ENCODE measurements around the gene MIEN1.
A peak's percentile ranks its signal among the peaks of the same experiment; 100 is the strongest.
"Not testable (repeated sequence)": the region's sequence is repeated elsewhere in the genome, so short reads cannot be mapped to it uniquely, and the experiment has no call there.

MIEN1 gene

DNA sequence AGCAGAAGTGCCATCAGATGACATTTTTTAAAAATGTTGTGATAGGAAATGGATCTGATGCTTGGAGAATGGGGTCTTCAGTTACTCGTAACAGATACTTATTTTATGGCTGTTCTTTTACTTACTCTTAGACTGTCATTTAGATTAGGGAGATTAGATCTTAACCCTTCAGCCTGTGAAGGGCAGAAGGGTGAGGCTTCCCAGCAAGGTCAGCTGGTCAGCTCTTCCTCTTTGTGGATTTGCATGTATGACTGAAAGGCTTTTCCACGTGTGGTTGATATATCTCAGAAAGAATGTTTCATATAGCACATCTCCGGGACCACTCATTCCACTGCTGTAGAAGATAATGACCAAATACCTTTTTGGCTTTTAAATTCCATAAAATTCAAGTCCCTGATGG, 34.8 kb upstream of the MIEN1 start:
- DNase-seq (ENCODE audit: insufficient read length) = no peak
- FAIRE-seq = no peak
- TF ChIP-seq TAF1 (IDR thresholded peaks at IDR 0.05; ENCODE audit: borderline replicate concordance, low read depth, low read length) (no peak), POLR2AphosphoS5 (IDR thresholded peaks at IDR 0.05; ENCODE audit: low read depth, low read length) (no peak), POLR2A (IDR thresholded peaks at IDR 0.05; ENCODE audit: low read depth, low read length) (no peak)

DNA sequence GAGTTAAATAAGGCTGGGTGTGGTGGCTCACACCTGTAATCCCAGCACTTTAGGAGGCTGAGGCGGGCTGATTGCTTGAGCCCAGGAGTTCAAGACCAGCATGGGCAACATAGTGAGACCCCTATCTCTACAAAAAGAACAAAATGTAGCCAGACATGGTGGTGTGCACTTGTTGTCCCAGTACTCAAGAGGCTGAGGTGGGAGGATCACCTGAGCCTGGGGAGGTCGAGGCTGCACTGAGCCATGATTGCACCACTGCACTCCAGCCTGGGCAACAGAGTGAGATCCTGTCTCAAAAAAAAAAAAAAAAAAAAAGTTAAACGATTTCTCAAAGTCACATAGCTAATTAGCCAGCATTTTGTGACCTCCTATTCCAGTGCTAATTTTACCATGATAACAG, 33.8 kb upstream of the MIEN1 start:
- not testable (repeated sequence) for FAIRE-seq

DNA sequence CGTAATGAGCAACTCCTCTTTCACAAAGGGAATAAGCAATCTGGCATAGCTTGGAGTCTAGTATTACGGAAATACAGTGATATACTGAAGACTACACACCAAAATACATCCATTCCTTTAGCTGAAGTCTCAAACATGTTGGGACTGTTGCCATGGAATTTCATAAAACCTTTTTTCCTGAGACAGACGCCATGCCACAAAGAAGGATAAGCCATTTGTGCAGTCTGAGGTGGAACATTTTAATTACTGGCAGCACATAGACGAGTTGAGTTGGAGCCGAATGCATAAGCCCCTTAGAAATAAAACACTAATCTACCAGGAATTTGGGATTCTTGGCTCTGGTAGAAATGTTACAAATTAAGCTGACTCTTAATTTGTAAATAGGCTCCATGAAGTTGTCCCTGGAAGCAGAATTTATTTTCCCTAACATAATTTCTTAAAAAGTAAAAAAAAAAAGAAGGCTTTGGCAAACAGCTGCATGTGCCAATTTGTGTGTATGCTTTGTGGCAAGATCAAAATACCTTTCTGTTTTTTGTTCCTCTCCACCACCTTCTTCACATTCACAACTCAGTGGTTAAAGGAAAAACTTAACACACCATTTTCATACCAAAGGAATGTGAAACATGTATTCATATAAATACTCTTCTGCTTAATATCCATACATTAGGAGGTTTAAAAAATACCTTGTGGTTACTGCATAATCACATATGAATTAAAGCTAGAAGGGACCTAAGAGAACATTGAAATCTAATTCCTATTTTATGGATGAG, 32.9 kb upstream of the MIEN1 start:
- no peak for DNase-seq (ENCODE audit: insufficient read length)
- TF ChIP-seq POLR2AphosphoS5 (IDR thresholded peaks at IDR 0.05; ENCODE audit: low read depth, low read length) (0 out of 2 replicates have a peak, but pooled peaks have one; percentile 16), TAF1 (IDR thresholded peaks at IDR 0.05; ENCODE audit: borderline replicate concordance, low read depth, low read length) (no peak)
- no peak for FAIRE-seq

More for the DNA sequence above, 33.8 kb upstream of the MIEN1 start:
- not testable (repeated sequence) for DNase-seq (ENCODE audit: insufficient read length)

DNA sequence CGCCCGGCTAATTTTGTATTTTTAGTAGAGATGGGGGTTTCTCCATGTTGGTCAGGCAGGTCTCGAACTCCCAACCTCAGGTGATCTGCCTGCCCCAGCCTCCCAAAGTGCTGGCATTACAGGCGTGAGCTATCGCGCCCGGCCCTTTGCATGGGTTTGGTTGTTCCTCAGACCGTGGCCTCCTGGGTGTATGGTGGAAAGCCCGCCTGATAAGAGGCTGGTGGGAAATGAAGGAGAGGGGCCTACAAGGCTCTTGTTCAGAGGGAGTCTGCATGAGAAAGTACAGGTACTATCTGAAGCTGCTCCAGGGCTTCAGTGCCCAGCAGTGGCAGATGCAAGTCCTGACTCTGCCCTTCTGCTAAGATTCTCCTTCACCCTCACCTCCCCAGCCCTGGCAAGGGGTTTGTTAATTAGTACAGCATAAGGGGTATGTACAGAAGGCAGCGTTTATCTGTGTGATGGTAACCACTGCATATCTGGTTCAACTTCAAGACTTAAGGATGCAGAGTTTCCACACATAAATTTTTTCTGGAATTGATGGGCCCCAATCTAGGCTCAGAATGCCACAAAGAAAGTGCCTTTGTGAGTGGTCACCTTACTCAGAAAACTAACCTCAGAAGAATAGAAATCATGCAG, 31.6 kb upstream of the MIEN1 start:
- DNase-seq (ENCODE audit: insufficient read length) (no peak), FAIRE-seq (peak; percentile 57)
- TF ChIP-seq TAF1 (IDR thresholded peaks at IDR 0.05; ENCODE audit: borderline replicate concordance, low read depth, low read length) = no peak
- TF ChIP-seq POLR2AphosphoS5 (IDR thresholded peaks at IDR 0.05; ENCODE audit: low read depth, low read length) = no peak
- TF ChIP-seq POLR2A (IDR thresholded peaks at IDR 0.05; ENCODE audit: low read depth, low read length) = no peak

DNA sequence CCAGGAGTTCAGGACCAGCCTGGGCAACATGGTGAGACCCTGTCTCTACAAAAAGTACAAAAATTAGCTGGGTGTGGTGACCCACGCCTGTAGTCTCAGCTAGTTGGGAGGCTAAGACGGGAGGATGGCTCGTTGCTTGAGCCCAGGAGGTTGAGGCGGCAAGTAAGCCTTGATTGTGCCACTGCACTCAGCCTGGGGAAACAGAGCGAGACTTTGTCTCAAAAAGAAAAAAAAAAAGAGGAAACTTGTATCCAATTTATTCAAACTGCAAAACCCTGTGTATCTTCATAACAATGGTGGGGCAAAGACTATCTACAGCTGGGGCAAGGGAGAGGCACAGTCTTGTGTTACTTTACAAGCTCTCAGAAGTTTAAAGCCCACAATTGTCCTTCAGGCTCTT, 28.9 kb upstream of the MIEN1 start:
- TF ChIP-seq POLR2AphosphoS5 (IDR thresholded peaks at IDR 0.05; ENCODE audit: low read depth, low read length) = no peak
- TF ChIP-seq POLR2A (IDR thresholded peaks at IDR 0.05; ENCODE audit: low read depth, low read length) = no peak; the same call in 1 of the 2 replicates
- TF ChIP-seq TAF1 (IDR thresholded peaks at IDR 0.05; ENCODE audit: borderline replicate concordance, low read depth, low read length) = no peak
- FAIRE-seq (peak; percentile 77), DNase-seq (ENCODE audit: insufficient read length) (no peak)

DNA sequence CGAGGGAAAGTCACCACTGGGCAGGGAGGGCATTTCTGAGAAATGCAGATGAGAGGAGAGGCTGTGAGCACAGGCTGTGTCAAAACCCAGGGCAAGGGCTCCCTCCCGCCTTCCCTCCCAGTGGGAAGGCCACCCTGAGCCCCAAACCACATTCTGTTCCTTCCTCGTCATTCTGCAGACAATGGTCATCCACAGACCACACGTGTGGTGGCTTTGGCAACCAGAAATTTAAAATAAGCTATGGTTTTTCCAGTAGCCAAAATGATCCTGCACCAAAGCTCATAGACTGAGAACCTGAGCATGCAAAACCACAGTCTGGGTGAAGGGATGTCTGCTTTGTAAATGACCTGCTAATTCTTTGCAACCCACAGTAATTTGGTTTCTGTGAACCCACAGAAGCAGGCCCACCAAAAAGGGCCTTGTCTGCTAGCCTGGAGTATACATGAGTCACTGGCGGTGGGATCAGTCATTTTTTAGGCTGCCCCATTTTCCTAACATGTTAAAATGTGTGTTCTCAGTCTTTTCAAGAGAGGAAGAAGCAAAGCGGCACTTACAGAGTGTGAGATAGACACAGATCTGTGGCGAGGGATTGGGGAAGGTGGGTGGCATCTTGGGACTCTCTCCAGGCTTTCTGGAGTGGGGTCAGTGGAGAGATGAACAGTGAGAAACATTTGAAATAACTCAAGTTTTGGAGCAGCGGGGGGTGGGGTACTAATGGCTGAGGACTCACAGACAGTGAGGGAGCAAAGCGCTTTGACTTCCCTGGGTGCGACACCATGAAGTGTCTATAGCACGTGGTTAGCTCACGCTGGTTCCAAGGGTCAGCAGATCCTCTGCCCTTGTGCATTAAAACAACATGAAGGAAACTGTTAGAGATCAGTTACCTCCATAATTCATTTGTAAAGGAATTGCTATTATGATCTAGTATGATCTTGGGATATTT, 27.9 kb upstream of the MIEN1 start:
- FAIRE-seq (peak; percentile 91), DNase-seq (ENCODE audit: insufficient read length) (no peak)
- peak; percentile 66; the same call in 1 of the 2 replicates for TF ChIP-seq POLR2AphosphoS5 (IDR thresholded peaks at IDR 0.05; ENCODE audit: low read depth, low read length)
- no peak for TF ChIP-seq TAF1 (IDR thresholded peaks at IDR 0.05; ENCODE audit: borderline replicate concordance, low read depth, low read length)
- TF ChIP-seq POLR2A (IDR thresholded peaks at IDR 0.05; ENCODE audit: low read depth, low read length) = peak; percentile 42; the same call in 1 of the 2 replicates

DNA sequence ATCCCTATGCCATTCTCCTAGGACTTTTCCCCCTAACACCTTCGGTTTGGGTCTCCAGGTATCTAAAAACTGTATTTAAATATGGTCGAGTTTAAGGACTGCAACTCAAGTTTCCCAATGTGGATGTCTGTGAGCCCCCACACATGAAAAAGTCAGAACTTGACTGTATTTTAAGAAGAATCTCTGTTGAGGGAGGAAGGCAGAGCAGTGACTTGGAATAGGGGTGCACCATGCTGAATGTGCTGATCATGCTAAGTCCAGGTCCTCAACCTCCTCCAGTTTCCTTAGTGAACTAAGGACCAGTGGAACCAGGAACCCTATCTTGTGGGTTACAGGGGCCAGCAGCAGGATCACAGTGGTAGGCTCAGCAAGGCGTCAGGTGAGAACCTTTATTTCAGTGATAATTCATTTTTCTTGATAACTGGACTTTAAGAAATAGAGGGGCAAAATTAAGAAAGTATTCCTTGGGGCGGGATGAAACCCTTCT, 26.9 kb upstream of the MIEN1 start:
- FAIRE-seq = no peak

DNA sequence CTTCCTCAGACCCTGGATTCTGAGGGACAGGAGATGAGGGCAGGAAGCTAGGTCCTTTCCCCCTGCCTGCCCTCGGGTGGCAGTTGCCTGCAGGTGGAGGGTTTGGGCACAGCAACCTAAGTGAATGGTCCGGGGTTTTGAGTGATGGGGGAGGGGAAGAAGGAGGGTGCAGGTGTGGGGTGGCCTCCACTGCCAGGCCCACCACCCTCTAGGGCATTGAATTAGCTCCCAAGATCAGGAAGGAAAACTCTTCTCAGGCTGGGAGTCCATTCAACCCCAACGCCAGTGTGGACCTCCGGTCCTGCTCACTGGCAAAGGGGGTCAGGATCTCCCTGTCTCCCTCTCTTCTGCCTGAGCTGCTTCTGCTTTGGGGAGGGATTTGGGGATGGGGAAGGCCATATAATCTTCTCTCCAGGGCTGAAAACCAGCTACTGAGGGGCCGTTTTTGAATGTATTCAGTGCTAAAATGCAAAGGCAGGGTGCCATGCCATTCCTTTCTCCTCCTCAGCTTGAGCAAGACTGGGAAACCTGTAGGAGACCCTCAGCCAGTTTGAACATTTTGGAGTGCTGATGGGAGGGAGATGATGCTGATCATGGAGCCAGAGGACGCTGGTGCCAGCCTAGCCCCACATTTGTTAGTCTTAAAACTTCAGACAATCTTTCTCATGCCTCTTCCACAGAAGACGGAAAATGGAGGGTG, 26.2 kb upstream of the MIEN1 start:
- TF ChIP-seq POLR2AphosphoS5 (IDR thresholded peaks at IDR 0.05; ENCODE audit: low read depth, low read length) (no peak), TAF1 (IDR thresholded peaks at IDR 0.05; ENCODE audit: borderline replicate concordance, low read depth, low read length) (no peak), POLR2A (IDR thresholded peaks at IDR 0.05; ENCODE audit: low read depth, low read length) (no peak)
- DNase-seq (ENCODE audit: insufficient read length) (no peak), FAIRE-seq (no peak)

More for the DNA sequence above, 26.9 kb upstream of the MIEN1 start:
- DNase-seq (ENCODE audit: insufficient read length) = no peak
- TF ChIP-seq TAF1 (IDR thresholded peaks at IDR 0.05; ENCODE audit: borderline replicate concordance, low read depth, low read length) (no peak), POLR2AphosphoS5 (IDR thresholded peaks at IDR 0.05; ENCODE audit: low read depth, low read length) (no peak; the same call in 1 of the 2 replicates), POLR2A (IDR thresholded peaks at IDR 0.05; ENCODE audit: low read depth, low read length) (no peak)

DNA sequence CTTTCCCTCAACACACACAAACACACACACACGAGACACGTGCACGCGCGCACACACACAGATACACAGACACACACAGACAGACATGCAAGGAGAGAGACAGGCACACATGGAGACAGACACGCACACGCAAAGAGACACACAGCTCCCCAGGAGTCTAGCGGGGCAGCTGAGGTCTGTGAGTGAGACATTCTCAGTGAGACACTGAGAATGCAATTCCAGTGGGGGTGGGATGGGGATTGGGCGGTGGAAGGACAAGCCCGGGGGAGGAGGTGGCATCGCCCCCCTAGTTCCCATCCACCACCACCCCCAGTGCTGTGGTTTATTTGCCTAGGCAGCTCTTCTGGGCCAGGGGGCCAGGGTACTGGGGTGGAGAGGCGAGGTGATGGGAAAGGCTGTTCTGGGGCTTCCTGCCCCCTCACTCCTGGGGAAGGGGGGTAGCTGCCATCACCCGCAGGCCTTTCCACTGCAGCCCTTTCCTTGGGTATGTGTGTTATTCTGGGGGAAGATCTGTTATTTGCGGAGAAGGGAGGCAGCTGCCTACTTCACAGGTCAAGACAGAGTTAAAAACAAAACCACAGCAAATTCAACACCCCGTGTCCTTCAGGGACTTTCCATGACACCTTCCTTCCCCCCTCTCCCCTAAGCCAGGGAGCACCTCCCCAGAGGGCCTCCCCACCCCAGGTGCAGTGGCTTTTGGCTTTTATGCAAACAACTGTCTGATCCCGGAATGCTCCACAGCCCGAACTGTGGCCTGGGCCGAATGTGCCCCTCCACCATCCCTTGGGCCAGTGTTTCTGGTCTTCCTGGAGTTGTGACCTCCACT, 25.4 kb upstream of the MIEN1 start:
- FAIRE-seq (peak; percentile 98), DNase-seq (ENCODE audit: insufficient read length) (no peak)
- TF ChIP-seq TAF1 (IDR thresholded peaks at IDR 0.05; ENCODE audit: borderline replicate concordance, low read depth, low read length) = peak; percentile 52
- peak; percentile 73; the same call in 1 of the 2 replicates for TF ChIP-seq POLR2AphosphoS5 (IDR thresholded peaks at IDR 0.05; ENCODE audit: low read depth, low read length)
- peak; percentile 77 for TF ChIP-seq POLR2A (IDR thresholded peaks at IDR 0.05; ENCODE audit: low read depth, low read length)

DNA sequence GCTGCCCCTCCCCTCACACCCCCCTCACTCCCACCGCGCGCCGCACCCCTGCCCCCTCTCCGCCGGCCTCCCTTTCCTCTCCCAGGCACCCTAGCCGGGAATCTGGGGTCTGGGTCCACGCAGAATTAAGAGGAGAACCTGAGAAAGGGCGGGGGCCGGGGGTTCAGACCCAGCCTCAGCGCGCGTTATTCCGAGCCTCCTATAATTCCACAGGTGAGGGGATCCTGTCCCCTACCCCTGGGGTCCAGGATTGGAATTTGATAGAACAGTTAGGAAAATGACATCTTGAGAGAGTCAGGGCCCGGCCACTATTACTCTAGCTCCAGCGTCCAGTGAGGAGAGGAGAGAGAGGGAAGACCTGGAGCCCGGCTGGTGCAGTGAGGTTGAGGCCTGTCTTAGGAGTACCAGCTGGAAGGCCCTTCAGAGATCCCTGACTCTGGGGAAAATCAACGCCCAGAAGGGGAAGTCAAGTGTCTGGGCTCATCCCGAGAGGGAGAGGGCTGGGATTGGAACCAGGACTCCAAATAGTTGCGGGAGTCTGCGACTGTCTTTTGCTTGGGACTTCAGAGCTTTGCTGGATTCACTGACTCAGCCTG, 24.7 kb upstream of the MIEN1 start:
- no peak for TF ChIP-seq POLR2AphosphoS5 (IDR thresholded peaks at IDR 0.05; ENCODE audit: low read depth, low read length)
- TF ChIP-seq TAF1 (IDR thresholded peaks at IDR 0.05; ENCODE audit: borderline replicate concordance, low read depth, low read length) = no peak
- no peak for TF ChIP-seq POLR2A (IDR thresholded peaks at IDR 0.05; ENCODE audit: low read depth, low read length)
- no peak for FAIRE-seq
- DNase-seq (ENCODE audit: insufficient read length) = no peak

All from GM12892 (cell line).